H1 (cell line): ENCODE data around the gene GAR1. TPM values are rescaled to one million over a fixed set of nuclear protein-coding genes. Genes with fewer than 3 reads are reported as not detected.

Source experiments
- ATF2 ChIP-seq: IDR thresholded peaks from 2 replicates; pipeline ENCODE4 v1.6.1; 2012; ENCODE audit warnings: low read length, inconsistent platforms
- SIX5 ChIP-seq: IDR thresholded peaks from 2 replicates; pipeline ENCODE4 v1.6.1; 2011; ENCODE audit warnings: mild to moderate bottlenecking, low read depth, low read length
- polyA plus RNA-seq, 7 experiments: library from polyadenylated mRNA; depleted of rRNA in 3 of 7; stranded (reverse) in 5 of 7; unstranded in 2 of 7; fragments of >200 nt in 5 of 7; fragments of 200-250 nt in 2 of 7; gene quantifications; 1 replicate in 5 of 7; 2 replicates in 1 of 7; 4 replicates in 1 of 7; pipeline versions ENCODE4 v1.2.1 to v1.2.3, GENCODE V29; 2011 to 2013; ENCODE audit warnings: missing spikeins in 2 of 7, mixed read lengths in 2 of 7
- total RNA-seq: library from RNA; stranded (reverse); fragmentation: NEBNext Ultra II Directional; extraction: Animal tissue kit (Norgen Biotek cat#: 25700); gene quantifications from 2 replicates; pipeline ENCODE4 v1.2.1, GENCODE V29; 2021

GAR1 gene
- total and polyA plus RNA-seq, 2 of the 8 experiments (the other 6 are each of a cell fraction or from before 2014, with no cell fraction given), result 14.5 to 37.5 TPM

GRCh38 chr4:109836985-109837384, 21.4 kb downstream of the GAR1 start (continued):
- TF ChIP-seq ATF2 (no peak), SIX5 (no peak)
- TF ChIP-seq, all 59 proteins: peak for 0
